SJCRH30 (cell line): ENCODE data around the gene TRIM34. TPM values are rescaled to one million over a fixed set of nuclear protein-coding genes. Genes with fewer than 3 reads are reported as not detected.
"Not testable (repeated sequence)": the region's sequence is repeated elsewhere in the genome, so short reads cannot be mapped to it uniquely, and the experiment has no call there.

ENCODE experiments used
- DNase-seq, 2 experiments: peaks; one replicate each; pipeline ENCODE4 v3.0.0-alpha.2; 2015 to 2020
- H3K27ac ChIP-seq: fragments of 250-450 bp; sonication (Bioruptor Pico); 2 replicates; pipeline ENCODE4 v1.5.1; 2020; ENCODE audit warnings: mild to moderate bottlenecking, moderate library complexity
- H3K27me3 ChIP-seq: fragments of 250-450 bp; sonication (Bioruptor Pico); 2 replicates; pipeline ENCODE4 v1.5.1; 2020; ENCODE audit warnings: mild to moderate bottlenecking, moderate library complexity
- H3K36me3 ChIP-seq: fragments of 250-450 bp; sonication (Bioruptor Pico); 2 replicates; pipeline ENCODE4 v1.5.1; 2020; ENCODE audit warnings: mild to moderate bottlenecking, moderate library complexity
- H3K4me1 ChIP-seq: fragments of 250-450 bp; sonication (Bioruptor Pico); 2 replicates; pipeline ENCODE4 v1.5.1; 2020; ENCODE audit warnings: mild to moderate bottlenecking, moderate library complexity
- H3K4me3 ChIP-seq: fragments of 250-450 bp; sonication (Bioruptor Pico); 2 replicates; pipeline ENCODE4 v1.5.1; 2020; ENCODE audit warnings: mild to moderate bottlenecking, moderate library complexity
- H3K9me3 ChIP-seq: fragments of 250-450 bp; sonication (Bioruptor Pico); replicated peaks from 2 replicates; pipeline ENCODE4 v1.5.1; 2020; ENCODE audit warnings: mild to moderate bottlenecking, moderate library complexity
- total RNA-seq: library from RNA; depleted of rRNA; stranded (reverse); fragments of >200 nt; shearing (Covaris generic); gene quantifications from 2 replicates; pipeline ENCODE4 v1.2.3, GENCODE V29; 2014; rRNA removed

Gene TRIM34
- total RNA-seq, 1 experiment from 2014 or later = not detected

DNA sequence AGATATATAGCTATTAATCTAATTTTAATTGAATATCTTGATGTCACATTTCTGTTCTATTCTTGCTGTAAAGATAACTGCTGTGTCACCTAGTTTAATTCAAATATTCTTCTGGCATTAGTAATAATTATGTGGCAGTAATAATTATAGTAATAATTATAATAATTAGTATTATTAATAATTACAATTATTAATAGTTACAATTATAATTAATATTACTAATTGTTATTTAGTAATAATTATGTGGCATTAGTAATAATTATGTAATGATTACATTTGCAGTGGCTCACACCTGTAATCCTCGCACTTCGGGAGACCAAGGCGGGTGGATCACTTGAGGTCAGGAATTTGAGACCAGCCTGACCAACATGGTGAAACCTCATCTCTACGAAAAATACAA is 61.6 kb downstream of the TRIM34 start:
- H3K27me3 ChIP-seq = no peaks in the 10 kb centered on the region
- H3K4me1 ChIP-seq = no peaks in the 10 kb centered on the region
- no peaks in the 10 kb centered on the region for H3K36me3 ChIP-seq
- DNase-seq = no peak
- H3K9me3 ChIP-seq = no peaks in the 10 kb centered on the region; the same call in 1 of the 2 replicates
- no peak overlapping the region for H3K27ac ChIP-seq
- H3K4me3 ChIP-seq = no peak overlapping the region

DNA sequence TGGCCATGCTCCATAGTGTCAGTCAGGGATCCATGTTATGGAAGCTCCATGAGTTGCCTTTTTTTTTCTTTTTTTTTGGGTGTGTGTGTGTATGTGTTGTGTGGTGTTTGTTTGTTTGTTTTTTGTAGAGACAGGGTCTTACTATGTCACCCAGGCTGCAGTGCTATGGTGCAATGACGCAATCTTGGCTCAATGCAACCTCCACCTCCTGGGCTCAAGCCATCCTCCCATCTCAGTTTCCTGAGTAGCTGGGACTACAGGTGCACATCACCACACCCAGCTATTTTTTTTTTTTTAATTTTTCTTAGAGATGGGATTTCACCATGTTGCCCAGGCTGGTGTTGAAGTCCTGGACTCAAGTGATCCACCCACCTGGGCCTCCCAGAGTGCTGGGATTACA is 63.7 kb downstream of the TRIM34 start:
- Histone ChIP-seq H3K4me3 (no peak overlapping the region), H3K36me3 (no peaks in the 10 kb centered on the region), H3K9me3 (no peaks in the 10 kb centered on the region; the same call in 1 of the 2 replicates), H3K27ac (no peak overlapping the region), H3K4me1 (no peaks in the 10 kb centered on the region), H3K27me3 (no peaks in the 10 kb centered on the region)
- DNase-seq = no peak

DNA sequence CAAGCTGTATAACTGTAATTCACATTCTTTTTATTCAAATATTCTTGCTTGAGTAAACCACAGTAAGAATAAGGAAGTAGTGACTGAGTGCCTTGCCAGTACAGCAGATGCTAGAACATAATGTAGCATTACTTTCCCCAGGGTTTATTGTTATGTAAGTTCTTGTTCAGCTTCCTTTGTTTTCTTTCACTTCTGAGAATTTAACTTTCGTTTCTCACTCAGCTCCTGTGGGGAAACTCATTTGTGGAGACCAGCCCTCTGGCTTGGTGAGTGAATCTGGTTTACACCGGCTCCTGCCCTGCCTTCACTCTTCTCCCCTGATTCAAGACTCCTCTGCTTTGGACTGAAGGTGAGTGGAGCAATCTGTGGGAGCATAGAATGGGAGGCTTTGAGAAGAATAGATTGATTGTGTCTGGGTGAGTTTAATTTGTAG is 64.8 kb downstream of the TRIM34 start, which contains the start of gene TRIM22:
TRIM22 (plus strand) TSS at position 240 of the 433 bp plus-strand sequence. CDS start 6,443 bp downstream, outside the sequence.
- DNase-seq = peak in 1 of 2 experiments; percentile 6
- Histone ChIP-seq H3K4me1 (no peaks in the 10 kb centered on the region), H3K36me3 (no peaks in the 10 kb centered on the region), H3K27me3 (no peaks in the 10 kb centered on the region), H3K4me3 (peak within 1 kb of the TSS; percentile 9; the same call in 1 of the 2 replicates), H3K27ac (no peak within 1 kb of the TSS), H3K9me3 (no peaks in the 10 kb centered on the region; the same call in 1 of the 2 replicates)

DNA sequence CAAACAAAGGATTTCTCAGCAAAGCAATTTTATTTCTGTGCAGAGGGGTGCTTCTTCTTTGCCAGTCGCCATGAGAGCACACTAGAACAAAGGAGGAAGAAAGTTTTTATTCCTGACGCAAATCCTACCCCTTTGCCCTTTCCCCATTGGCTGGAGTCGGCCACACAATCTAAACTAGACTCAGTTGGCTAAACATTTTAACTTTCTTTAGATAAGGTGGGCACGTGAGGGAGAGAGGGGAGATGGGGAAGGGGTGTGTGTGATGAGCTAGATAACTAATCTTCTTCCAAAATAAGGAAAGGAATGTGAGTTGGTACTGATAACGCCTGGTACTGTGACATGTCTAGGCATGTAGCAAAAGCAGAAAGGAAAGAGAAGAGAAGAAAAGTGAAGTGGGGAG is 65.4 kb downstream of the TRIM34 start:
- peak overlapping the region; percentile 9; the same call in 1 of the 2 replicates for H3K4me3 ChIP-seq
- H3K9me3 ChIP-seq = no peaks in the 10 kb centered on the region; the same call in 1 of the 2 replicates
- no peaks in the 10 kb centered on the region for H3K4me1 ChIP-seq
- H3K36me3 ChIP-seq = no peaks in the 10 kb centered on the region
- H3K27ac ChIP-seq = no peak overlapping the region
- no peak for DNase-seq
- H3K27me3 ChIP-seq = no peaks in the 10 kb centered on the region

DNA sequence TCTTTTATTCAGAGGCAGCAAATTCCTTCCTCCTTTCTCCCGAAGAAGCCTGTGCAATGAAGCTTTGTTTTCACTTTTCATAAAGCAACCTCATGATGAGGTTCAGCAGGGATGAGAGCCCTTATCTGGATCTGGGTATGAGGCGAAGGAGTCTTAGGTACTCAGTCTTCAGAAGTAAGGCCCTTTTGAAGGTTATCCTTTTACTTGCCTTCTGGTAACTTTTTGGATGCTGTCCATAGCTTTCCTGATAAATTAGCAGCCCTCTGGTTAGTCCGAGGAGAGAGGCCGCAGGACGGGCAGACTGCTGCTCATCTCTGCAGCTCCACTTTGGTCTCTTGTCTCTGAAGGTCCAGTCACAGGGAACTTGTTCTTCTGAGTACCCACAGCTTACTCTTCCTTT is 65.9 kb downstream of the TRIM34 start:
- Histone ChIP-seq H3K4me3 (peak overlapping the region; percentile 9; the same call in 1 of the 2 replicates), H3K27ac (no peak overlapping the region), H3K9me3 (no peaks in the 10 kb centered on the region; the same call in 1 of the 2 replicates), H3K27me3 (no peaks in the 10 kb centered on the region), H3K36me3 (no peaks in the 10 kb centered on the region), H3K4me1 (no peaks in the 10 kb centered on the region)
- no peak for DNase-seq

GRCh38 chr11:5691238-5691963 is 66.6 kb downstream of the TRIM34 start:
- H3K27ac ChIP-seq, H3K4me1 ChIP-seq, DNase-seq: not testable (repeated sequence)

GRCh38 chr11:5691964-5692361 is 67.2 kb downstream of the TRIM34 start:
- peaks cover 7% of the 10 kb centered on the region; the same call in 1 of the 2 replicates for H3K4me1 ChIP-seq
- no peaks in the 10 kb centered on the region for H3K27me3 ChIP-seq
- no peaks in the 10 kb centered on the region for H3K36me3 ChIP-seq
- no peak overlapping the region for H3K4me3 ChIP-seq
- H3K27ac ChIP-seq = no peak overlapping the region
- no peak for DNase-seq
- H3K9me3 ChIP-seq = no peaks in the 10 kb centered on the region; the same call in 1 of the 2 replicates

More at GRCh38 chr11:5691238-5691963, 66.6 kb downstream of the TRIM34 start:
- H3K9me3 ChIP-seq, H3K4me3 ChIP-seq, H3K27me3 ChIP-seq, H3K36me3 ChIP-seq: not testable (repeated sequence)

Other genes with a start within 250 kb of the TRIM34 start
- gene OR51M1, start 241.2 kb upstream of the TRIM34 start, total RNA-seq = not detected in 2 replicates
- gene OR51Q1, start 202.9 kb upstream of the TRIM34 start, total RNA-seq = not detected in 2 replicates
- gene OR51I1, start 183.5 kb upstream of the TRIM34 start, total RNA-seq = not detected in 2 replicates
- not detected in 2 replicates for gene OR51I2, start 175.7 kb upstream of the TRIM34 start, total RNA-seq
- gene OR52D1, start 136.3 kb upstream of the TRIM34 start, total RNA-seq = not detected in 2 replicates
- not detected in 2 replicates for gene UBQLN3, start 115.0 kb upstream of the TRIM34 start, total RNA-seq
- not detected in 2 replicates for gene UBQLNL, start 108.3 kb upstream of the TRIM34 start, total RNA-seq
- not detected in 2 replicates for gene OR52H1, start 76.5 kb upstream of the TRIM34 start, total RNA-seq
- gene OR52B6, start 44.1 kb upstream of the TRIM34 start, total RNA-seq = not detected in 2 replicates
- gene TRIM6, start 28.4 kb upstream of the TRIM34 start, total RNA-seq = not detected in 2 replicates
- 10.2 and 10.5 TPM in 2 replicates for gene TRIM5, start 60.1 kb downstream of the TRIM34 start, total RNA-seq
- 0.30 and 0.65 TPM in 2 replicates for gene TRIM22, start 64.8 kb downstream of the TRIM34 start, total RNA-seq
- not detected in 2 replicates for gene OR56B1, start 111.4 kb downstream of the TRIM34 start, total RNA-seq
- gene OR52N4, start 129.2 kb downstream of the TRIM34 start, total RNA-seq = not detected in 2 replicates
- not detected in 2 replicates for gene OR52N5, start 158.4 kb downstream of the TRIM34 start, total RNA-seq
- gene OR52N1, start 166.3 kb downstream of the TRIM34 start, total RNA-seq = not detected in 2 replicates
- gene OR52N2, start 183.9 kb downstream of the TRIM34 start, total RNA-seq = not detected in 2 replicates
- not detected in 2 replicates for gene OR52E6, start 216.9 kb downstream of the TRIM34 start, total RNA-seq
- not detected in 2 replicates for gene OR52E8, start 232.7 kb downstream of the TRIM34 start, total RNA-seq